ENCODE measurements around the gene SGSM1.

The SGSM1 gene

DNA sequence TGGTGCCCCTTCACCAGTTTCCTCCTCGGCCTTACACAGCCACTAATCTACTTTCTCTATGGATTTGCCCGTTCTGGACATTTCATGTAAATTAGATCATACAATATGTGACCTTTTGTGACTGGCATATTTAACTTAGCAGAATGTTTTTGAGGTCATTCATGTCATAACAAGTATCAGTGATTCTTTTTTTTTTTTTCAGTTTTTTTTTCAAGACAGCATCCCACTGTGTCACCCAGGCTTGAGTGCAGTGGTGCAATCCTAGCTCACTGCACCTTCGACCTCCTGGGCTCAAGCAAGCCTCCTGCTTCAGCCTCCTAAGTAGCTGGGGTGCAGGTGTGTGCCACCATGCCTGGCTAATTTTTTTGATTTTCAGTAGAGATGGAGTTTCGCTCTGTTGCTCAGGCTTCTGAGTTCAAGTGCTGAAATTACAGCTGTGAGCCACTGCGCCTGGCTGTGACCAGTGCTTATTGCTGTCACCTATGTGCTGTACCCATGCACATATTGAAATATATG is 169.2 kb downstream of the SGSM1 start:
- no peak for ATAC-seq (replicated peaks; ENCODE audit: extremely low read depth, poor library complexity, severe bottlenecking)
- H3K4me3 Mint-ChIP-seq = no peak overlapping the region
- no peaks in the 10 kb centered on the region for H3K36me3 Mint-ChIP-seq (ENCODE audit: insufficient read depth)
- H3K27ac Mint-ChIP-seq (ENCODE audit: low read depth) = no peak overlapping the region
- no peaks in the 10 kb centered on the region for H3K9me3 Mint-ChIP-seq
- H3K4me1 Mint-ChIP-seq = no peaks in the 10 kb centered on the region
- H3K27me3 Mint-ChIP-seq = no peaks in the 10 kb centered on the region
- DNase-seq (ENCODE audit: low spot score in 2 of 2) = no peak

- H3K9me3 Mint-ChIP-seq = no peaks in the 10 kb centered on the region
- H3K36me3 Mint-ChIP-seq (ENCODE audit: insufficient read depth) = no peaks in the 10 kb centered on the region
- H3K27ac Mint-ChIP-seq (ENCODE audit: low read depth) = no peak overlapping the region
- DNase-seq (ENCODE audit: low spot score in 2 of 2) (no peak), ATAC-seq (replicated peaks; ENCODE audit: extremely low read depth, poor library complexity, severe bottlenecking) (no peak)
- no peaks in the 10 kb centered on the region for H3K27me3 Mint-ChIP-seq
- no peak overlapping the region for H3K4me3 Mint-ChIP-seq
- H3K4me1 Mint-ChIP-seq = no peaks in the 10 kb centered on the region
These were observed 169.9 kb downstream of the SGSM1 start for GRCh38 chr22:24975813-24976341.

GRCh38 chr22:24976442-24977218 is 170.6 kb downstream of the SGSM1 start:
- Mint-ChIP-seq H3K36me3 (ENCODE audit: insufficient read depth) (no peaks in the 10 kb centered on the region), H3K27ac (ENCODE audit: low read depth) (no peak overlapping the region), H3K27me3 (no peaks in the 10 kb centered on the region), H3K9me3 (no peaks in the 10 kb centered on the region), H3K4me3 (no peak overlapping the region), H3K4me1 (no peaks in the 10 kb centered on the region)
- DNase-seq (ENCODE audit: low spot score in 2 of 2) = no peak
- no peak for ATAC-seq (replicated peaks; ENCODE audit: extremely low read depth, poor library complexity, severe bottlenecking)
